Medulla oblongata (tissue), 1 donor: ENCODE results near the gene AGER.
"Not testable (repeated sequence)": the region's sequence is repeated elsewhere in the genome, so short reads cannot be mapped to it uniquely, and the experiment has no call there.

ENCODE experiments used
- DNase-seq: peaks from one replicate; pipeline ENCODE4 v3.0.0-alpha.2; 2015; ENCODE audit errors: extremely low spot score

The AGER gene

DNA sequence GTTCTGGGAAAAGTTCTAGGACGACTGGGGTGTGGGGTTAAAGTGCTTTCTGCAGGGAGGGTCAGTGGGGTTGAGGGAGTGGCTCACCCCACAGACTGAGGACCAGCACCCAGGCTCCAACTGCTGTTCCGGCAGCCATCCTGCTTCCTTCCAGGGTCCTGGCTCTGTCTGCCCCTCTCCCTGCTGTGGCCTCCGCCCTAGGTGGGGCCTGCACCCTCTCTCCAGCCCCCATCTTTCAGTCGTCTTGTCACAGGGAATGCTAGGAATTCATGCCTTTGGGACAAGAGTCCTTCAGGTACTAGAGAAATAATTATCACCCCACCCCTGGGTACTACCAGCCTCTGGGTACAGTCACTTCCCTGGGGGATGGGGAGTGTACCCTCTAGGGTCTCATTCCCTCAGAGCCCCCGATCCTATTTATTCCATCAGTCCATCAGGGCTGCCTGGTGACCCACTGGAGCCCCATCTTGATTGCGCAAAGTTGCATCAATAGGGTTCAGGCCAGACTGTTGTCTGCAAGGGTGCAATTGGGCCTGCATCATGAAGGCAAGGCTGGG, at the start of gene AGER:
Gene AGER (minus strand): TSS at position 170 of the 557 bp plus-strand sequence. CDS start 31 bp downstream, at position 139.
- DNase-seq, result no peak

GRCh38 chr6:32226434-32226833, 42.4 kb upstream of the AGER start:
- DNase-seq, result no peak

- DNase-seq, result no peak
Measured at GRCh38 chr6:32224696-32225095, 40.6 kb upstream of the AGER start.

DNA sequence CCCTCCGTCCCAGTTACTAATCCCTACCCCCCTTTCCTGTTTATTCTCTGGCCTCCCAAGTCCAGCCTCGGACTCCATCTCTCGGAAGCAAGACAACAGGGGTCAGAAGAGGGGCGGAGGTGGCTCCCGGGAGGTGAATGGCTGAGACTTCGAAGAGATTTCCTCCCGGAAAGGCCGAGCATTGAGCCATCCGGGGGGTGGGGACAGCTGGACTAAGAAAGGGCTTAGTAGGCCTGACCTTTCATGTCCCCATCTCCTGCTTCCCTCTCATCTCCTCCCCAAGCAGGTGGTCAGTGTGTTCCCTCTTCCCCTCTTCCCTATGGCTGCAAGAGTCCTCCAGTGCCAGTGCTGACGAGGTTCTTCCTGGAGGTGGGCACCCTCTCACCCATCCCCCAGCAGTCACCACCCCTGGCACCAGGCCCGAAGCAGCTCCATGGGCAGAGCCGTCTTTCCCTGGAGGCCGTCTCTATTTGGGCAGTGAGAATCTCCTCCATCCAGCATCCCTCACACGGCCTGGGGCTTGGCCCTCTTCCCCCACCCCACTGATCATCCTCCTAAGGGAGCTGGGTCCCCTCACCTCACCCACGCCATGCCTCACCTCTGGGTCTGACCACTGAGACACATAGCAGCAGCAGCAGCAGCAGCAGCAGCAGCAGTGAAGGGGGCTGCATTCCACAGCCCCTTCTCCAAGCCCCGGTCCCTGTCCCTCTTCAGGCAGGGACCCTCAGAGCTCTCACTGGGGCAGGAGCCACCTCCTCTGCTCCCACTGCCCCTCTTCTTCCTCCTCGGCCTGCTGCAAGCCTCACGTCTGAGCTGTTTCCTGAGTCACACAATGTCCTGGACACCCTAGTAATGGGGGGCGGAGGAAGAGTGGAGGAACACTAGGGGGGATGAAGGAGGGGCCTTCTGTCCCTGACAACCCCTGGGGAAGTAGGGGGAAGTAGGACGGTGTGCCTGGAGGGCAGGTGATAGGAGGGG, 39.5 kb upstream of the AGER start, which contains the start of gene NOTCH4:
Gene NOTCH4 (minus strand): TSS at position 810 of the 978 bp plus-strand sequence. CDS start 139 bp downstream, at position 671.
- DNase-seq, result no peak

DNA sequence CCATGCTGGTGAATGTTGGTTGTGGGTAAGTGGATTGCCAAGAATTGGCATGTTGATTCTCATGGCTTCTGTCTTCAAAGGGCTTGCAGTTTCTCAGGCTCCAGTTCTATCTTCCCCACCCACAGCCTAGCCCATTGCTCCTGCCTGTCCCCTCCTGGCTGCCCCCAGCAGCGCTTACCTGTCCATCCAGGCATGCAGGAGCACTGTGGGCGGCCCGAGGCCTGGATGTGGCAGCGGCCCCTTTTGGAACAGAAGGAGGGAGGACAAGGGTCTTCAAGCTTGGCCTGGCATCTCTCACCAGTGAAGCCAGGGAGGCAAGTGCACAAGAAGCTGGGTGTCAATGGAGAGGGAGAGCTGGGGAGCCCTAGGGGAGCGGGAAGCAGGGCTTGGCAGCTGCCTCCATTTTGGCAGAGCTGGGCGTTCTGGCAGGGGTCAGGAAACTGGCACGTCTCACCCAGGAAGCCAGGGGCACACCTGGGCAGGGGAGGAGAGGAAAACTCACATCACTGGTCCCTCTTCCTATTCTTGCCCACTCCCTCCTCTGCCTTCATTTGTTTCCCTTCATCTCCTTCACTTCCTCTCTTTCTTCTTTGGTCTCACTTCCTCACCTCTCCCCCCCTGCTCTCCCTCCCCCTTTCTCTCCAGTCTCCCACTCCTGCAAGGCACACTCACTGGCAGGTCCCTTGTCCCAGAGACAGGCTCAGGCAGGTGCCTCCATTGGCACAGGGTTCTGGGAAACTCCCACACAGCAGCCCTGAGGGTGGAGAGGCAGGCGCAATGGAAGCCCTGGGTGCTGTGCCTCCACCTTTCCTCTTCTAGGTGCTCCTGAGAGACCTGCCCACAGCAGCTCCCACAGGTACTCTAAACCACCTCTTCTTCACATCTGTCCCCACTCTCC, 38.5 kb upstream of the AGER start:
- no peak for DNase-seq

DNA sequence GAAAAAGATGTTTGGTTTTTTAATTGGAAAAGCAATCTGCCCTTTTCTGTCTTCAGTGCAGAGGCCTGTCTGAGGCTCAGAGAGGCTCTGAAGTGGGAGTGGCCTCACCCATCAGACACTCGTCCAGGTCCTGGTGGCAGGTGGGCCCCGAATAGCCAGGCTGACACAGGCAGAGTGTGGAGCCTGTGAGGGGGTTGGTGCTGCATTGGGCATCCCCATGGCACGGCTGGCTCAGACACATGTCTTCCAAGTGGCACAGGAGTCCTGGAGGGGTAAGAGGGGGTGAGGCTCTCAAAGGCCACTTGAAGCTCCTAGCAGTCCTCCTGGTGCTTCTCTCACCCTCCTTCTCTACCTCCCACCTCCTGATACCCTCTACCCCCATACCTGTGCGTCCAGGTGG, 36.0 kb upstream of the AGER start:
- no peak for DNase-seq

GRCh38 chr6:32218167-32218566, 34.1 kb upstream of the AGER start:
- no peak for DNase-seq

DNA sequence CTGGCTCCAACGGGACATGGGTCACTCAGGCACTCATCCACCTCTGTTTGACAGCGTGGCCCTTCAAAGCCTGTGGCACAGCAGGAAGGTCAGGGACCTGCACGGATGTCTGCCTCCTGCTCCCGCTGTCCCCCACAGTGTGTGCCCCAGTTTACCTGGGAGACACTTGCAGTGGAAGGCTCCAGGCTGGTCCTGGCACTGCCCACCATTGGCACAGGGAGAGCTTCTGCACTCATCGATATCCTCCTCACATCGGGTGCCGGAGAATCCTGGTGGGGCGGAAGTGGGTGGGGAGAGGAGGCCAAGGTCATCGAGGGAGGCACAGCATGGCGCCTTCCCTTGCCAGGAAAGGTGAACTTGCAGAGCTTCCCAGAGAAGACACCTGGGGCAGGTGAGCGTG, 32.9 kb upstream of the AGER start:
- DNase-seq, result no peak

GRCh38 chr6:32216285-32216684, 32.2 kb upstream of the AGER start:
- DNase-seq, result no peak

- no peak for DNase-seq
Measured at GRCh38 chr6:32215617-32216016, 31.6 kb upstream of the AGER start.

- no peak for DNase-seq
Measured at GRCh38 chr6:32214126-32214525, 30.1 kb upstream of the AGER start.

DNA sequence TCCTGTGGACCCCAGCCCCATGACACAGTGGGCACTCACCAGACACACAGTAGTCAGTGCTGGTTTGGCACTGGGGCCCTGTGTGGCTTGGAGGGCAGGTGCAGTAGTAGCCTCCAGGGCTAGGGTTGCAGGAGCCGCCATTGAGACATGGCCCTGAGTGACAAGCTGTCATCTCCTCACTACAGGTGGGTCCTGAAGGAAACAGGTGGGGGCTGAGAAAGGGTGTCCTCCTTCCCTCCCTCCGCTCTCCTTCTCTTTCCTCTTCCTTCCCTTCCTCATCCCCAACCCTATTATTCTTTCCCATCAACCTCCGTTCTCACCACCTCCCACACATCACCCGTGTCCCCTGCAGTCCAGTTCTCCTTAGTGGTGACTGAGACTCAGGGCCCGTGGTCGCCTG, 29.6 kb upstream of the AGER start:
- DNase-seq, result no peak

GRCh38 chr6:32212076-32212760, 28.2 kb upstream of the AGER start:
- DNase-seq, result no peak

- not testable (repeated sequence) for DNase-seq
Measured at GRCh38 chr6:32211432-32211831, 27.4 kb upstream of the AGER start.

DNA sequence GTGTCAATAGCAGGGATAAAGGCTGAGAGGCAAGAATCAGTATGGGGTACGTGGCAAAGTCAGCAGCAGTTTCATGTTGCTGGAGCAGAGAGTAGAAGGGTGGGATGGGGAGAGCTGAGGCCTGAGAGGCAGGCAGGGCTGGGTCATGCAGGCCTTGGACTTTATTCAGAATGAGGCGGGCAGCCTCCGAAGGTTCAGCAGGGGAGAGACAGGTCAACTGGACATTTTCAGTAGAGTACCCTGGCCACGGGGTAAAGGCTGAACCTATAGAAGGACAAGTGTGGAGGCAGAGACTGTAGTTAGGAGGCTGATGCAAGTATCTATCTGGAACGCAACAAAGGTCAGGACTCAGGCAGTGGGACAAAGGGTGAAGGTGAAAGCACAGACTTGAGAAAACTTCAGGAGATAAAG, 26.1 kb upstream of the AGER start:
- DNase-seq, result no peak

DNA sequence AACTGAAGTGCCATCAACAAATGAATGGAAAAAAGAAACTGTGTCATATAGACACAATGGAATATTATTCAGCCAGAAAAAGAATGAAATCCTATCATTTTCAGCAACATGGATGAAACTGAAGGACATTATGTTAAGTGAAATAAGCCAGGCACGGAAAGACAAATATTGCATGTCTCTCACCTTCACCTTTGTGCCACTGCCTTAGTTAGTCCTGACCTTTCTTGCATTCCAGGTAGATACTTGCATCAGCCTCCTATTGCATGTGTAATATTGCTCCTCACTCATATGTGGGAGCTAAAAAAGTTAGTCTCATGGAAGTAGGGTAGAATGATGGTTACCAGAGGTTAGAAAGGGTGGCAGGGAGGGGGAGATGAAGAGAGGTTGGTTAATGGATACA, 24.9 kb upstream of the AGER start:
- DNase-seq, result no peak

DNA sequence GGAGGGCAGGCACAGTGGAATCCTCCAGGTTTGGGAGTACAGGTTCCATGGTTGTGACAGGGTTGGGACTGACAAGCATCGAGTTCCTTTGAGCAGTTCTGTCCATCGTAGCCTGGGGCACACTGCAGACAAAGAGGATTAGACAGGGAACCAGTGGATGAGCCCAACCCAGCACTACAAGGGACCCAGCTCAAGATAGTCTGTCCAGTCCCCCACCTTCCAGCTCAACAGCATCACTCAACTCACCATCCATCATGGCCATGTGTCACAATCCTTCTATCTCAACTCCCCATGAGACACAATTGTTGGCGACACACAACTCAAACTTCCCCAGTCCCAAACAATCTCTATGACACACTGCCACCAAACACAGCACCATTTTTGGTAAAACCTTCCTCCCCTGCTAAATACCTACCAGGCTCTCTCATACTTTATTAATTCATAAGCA, 20.2 kb upstream of the AGER start:
- DNase-seq, result no peak

DNA sequence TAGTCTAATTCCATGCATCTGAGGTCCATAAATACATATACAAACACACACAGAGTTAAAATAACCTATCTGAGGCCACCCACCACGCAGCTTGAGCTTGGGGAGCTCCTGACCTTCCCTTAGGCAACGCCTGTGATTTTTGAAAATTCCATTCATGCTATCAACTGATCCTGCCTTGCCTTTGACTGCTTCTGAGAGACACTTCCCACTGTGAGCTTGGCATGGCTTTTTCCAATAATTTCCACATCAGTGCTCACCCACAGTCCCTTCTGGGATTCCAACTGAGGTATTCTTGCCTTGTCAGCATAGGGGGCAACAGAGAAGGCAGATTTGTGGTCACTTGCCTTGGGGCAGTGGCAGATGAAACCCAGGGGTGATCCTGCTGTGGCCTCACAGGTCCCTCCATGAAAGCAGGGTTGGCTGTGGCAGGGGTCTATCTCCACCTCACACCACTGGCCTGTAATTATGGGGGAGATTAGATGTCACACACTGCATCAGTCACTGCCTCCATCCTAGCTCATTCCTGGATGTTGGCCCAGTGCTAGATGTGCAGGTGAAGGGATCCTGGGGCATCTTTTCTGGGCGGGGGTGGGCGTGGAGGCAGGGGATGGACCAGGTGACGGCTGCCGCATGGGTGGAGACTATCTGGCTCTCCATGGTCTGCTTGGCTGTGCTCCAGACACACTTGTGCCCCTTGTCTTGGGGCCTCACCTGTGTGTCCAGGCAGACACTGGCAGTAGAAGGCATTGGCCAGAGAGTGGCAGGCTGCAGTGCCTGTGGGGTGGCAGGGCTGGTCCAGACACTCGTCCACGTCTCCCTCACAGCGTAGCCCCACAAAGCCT, 19.6 kb upstream of the AGER start:
- no peak for DNase-seq

DNA sequence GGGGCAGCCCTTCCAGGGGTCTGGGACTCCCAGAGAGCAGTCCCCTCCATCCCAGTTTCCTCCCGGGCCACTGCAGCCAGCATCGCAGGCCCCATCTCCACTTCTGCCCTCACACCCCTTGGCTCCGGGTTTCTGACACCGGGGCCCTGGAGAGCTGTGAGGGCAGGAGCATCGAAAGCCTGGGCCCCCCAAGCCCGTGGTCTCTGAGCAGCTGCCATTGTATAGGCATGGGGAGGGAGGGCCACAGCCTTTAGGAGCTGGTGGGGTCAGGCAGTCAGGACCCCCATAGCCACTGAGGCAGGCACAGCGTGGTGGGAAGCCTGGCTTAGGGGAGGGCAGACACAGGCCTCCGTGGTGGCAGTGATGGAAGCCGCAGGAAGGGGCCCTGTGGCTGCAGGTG, 18.1 kb upstream of the AGER start:
- DNase-seq, result no peak

GRCh38 chr6:32200711-32201475, 16.8 kb upstream of the AGER start:
- no peak for DNase-seq
